OCI-LY3 (cell line): ENCODE measurements around the gene NTPCR.

Experiments
- H2AFZ ChIP-seq: fragments of 200-600, 300-600 bp; shearing (Covaris generic); 2 replicates; pipeline ENCODE4 v1.6.0; 2014; ENCODE audit warnings: antibody characterized with exemption, low read depth, low read length
- H3K27ac ChIP-seq: fragments of 200-600, 300-600 bp; sonication (generic); 2 replicates; pipeline ENCODE4 v1.5.1; 2014; ENCODE audit warnings: mild to moderate bottlenecking, low read length, moderate library complexity, mixed read lengths
- H3K27me3 ChIP-seq: fragments of 200-600, 300-600 bp; sonication (generic); 2 replicates; pipeline ENCODE4 v1.6.1; 2014; ENCODE audit warnings: low read depth, low read length, mixed read lengths
- H3K36me3 ChIP-seq: fragments of 200-600, 300-600 bp; sonication (generic); replicated peaks from 2 replicates; pipeline ENCODE3; 2014; ENCODE audit warnings: low read depth, low read length, mixed read lengths
- H3K4me1 ChIP-seq: fragments of 300-600, 200-600 bp; sonication (generic); 2 replicates; pipeline ENCODE4 v1.6.1; 2014; ENCODE audit warnings: low read length, mixed read lengths
- H3K4me2 ChIP-seq: fragments of 200-600, 300-600 bp; sonication (generic); 2 replicates; pipeline ENCODE4 v1.6.1; 2014; ENCODE audit warnings: low read length, mixed read lengths
- H3K4me3 ChIP-seq: fragments of 300-600, 200-600 bp; sonication (generic); 2 replicates; pipeline ENCODE4 v1.5.1; 2014; ENCODE audit warnings: antibody characterized with exemption, mild to moderate bottlenecking, low read length, moderate library complexity
- H3K79me2 ChIP-seq: fragments of 300-600, 200-600 bp; shearing (Covaris generic); 2 replicates; pipeline ENCODE4 v1.6.1; 2014; ENCODE audit warnings: mild to moderate bottlenecking, low read length, mixed read lengths
- H3K9ac ChIP-seq: fragments of 300-600, 200-600 bp; shearing (Covaris generic); 2 replicates; pipeline ENCODE4 v1.6.0; 2014; ENCODE audit warnings: mild to moderate bottlenecking, low read length, moderate library complexity
- H3K9me3 ChIP-seq: fragments of 200-600, 300-600 bp; shearing (Covaris generic); 2 replicates; pipeline ENCODE4 v1.6.1; 2014; ENCODE audit warnings: low read length, mixed read lengths; ENCODE audit not compliant: insufficient read depth
- H4K20me1 ChIP-seq: fragments of 200-600, 300-600 bp; sonication (generic); 2 replicates; pipeline ENCODE4 v1.6.1; 2016; ENCODE audit warnings: low read length, mixed read lengths; ENCODE audit not compliant: insufficient read depth
- CTCF ChIP-seq: fragments of 200-600, 300-600 bp; sonication (generic); IDR thresholded peaks from 2 replicates; pipeline ENCODE4 v1.5.1; 2014; ENCODE audit warnings: antibody characterized with exemption, low read length, low read depth
- EZH2phosphoT487 ChIP-seq: fragments of 200-600 bp; shearing (Covaris generic); IDR thresholded peaks from 2 replicates; pipeline ENCODE4 v1.6.1; 2018; ENCODE audit warnings: antibody characterized with exemption, mixed run types, low read depth

The NTPCR gene

GRCh38 chr1:232968391-232968790 lies 18.0 kb downstream of the NTPCR start:
- no peak overlapping the region for H3K9ac ChIP-seq
- peaks cover 2% of the 10 kb centered on the region for H3K9me3 ChIP-seq
- H3K4me2 ChIP-seq, result no peak overlapping the region
- no peak for TF ChIP-seq EZH2phosphoT487
- no peak for TF ChIP-seq CTCF
- peaks cover 46% of the 10 kb centered on the region for H3K36me3 ChIP-seq
- H3K4me3 ChIP-seq, result no peak overlapping the region
- H3K4me1 ChIP-seq, result no peaks in the 10 kb centered on the region
- no peak overlapping the region for H3K27ac ChIP-seq
- H3K79me2 ChIP-seq, result no peaks in the 10 kb centered on the region
- H3K27me3 ChIP-seq, result no peaks in the 10 kb centered on the region
- no peaks in the 10 kb centered on the region for H4K20me1 ChIP-seq
- H2AFZ ChIP-seq, result no peak overlapping the region

- H2AFZ ChIP-seq, result no peak overlapping the region
- H3K27ac ChIP-seq, result no peak overlapping the region
- H3K36me3 ChIP-seq, result peaks cover 49% of the 10 kb centered on the region
- TF ChIP-seq CTCF, result no peak
- no peak for TF ChIP-seq EZH2phosphoT487
- H3K4me2 ChIP-seq, result no peak overlapping the region
- H3K9me3 ChIP-seq, result peaks cover 8% of the 10 kb centered on the region
- no peaks in the 10 kb centered on the region for H3K4me1 ChIP-seq
- no peak overlapping the region for H3K9ac ChIP-seq
- H3K79me2 ChIP-seq, result no peaks in the 10 kb centered on the region
- H3K4me3 ChIP-seq, result no peak overlapping the region
- no peaks in the 10 kb centered on the region for H3K27me3 ChIP-seq
- no peaks in the 10 kb centered on the region for H4K20me1 ChIP-seq
These were observed 18.6 kb downstream of the NTPCR start for GRCh38 chr1:232968965-232969364.

- Histone ChIP-seq H3K27me3 (no peaks in the 10 kb centered on the region), H3K4me1 (no peaks in the 10 kb centered on the region), H4K20me1 (no peaks in the 10 kb centered on the region), H3K4me2 (no peak overlapping the region), H2AFZ (no peak overlapping the region), H3K27ac (no peak overlapping the region), H3K36me3 (peaks cover 55% of the 10 kb centered on the region), H3K9ac (no peak overlapping the region), H3K79me2 (no peaks in the 10 kb centered on the region), H3K4me3 (no peak overlapping the region), H3K9me3 (peaks cover 8% of the 10 kb centered on the region)
- TF ChIP-seq CTCF (no peak), EZH2phosphoT487 (no peak)
These were observed 19.4 kb downstream of the NTPCR start for GRCh38 chr1:232969799-232970198.

GRCh38 chr1:232970508-232970907 lies 20.1 kb downstream of the NTPCR start:
- Histone ChIP-seq H3K27ac (no peak overlapping the region), H4K20me1 (no peaks in the 10 kb centered on the region), H3K27me3 (no peaks in the 10 kb centered on the region), H2AFZ (no peak overlapping the region), H3K36me3 (peaks cover 56% of the 10 kb centered on the region), H3K9me3 (peaks cover 8% of the 10 kb centered on the region), H3K4me1 (no peaks in the 10 kb centered on the region), H3K4me2 (no peak overlapping the region), H3K79me2 (no peaks in the 10 kb centered on the region), H3K4me3 (no peak overlapping the region), H3K9ac (no peak overlapping the region)
- TF ChIP-seq EZH2phosphoT487 (no peak), CTCF (no peak)
